ENCODE measurements around the gene CEP63.

DNA sequence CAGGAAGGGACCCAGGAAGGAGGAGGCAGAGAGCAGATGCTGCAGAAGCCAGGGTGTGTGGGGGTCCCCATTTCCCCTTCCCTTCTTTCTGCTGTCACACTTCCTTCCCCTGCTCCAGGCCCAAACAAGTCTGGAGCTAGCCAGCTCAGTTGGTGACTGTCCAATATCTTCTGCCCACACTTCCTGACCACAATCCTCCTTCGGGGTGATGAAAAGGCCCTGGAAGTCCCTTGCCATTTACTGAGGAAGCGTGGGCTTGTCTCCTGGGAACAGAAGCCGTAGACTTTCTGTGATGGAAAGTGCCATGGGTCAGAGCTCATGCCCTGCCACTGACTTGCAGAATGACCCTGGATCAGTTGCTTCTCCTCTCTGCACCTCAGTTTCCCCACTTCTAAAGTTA is 39.1 kb upstream of the CEP63 start:
- TF ChIP-seq, protein P1, sequence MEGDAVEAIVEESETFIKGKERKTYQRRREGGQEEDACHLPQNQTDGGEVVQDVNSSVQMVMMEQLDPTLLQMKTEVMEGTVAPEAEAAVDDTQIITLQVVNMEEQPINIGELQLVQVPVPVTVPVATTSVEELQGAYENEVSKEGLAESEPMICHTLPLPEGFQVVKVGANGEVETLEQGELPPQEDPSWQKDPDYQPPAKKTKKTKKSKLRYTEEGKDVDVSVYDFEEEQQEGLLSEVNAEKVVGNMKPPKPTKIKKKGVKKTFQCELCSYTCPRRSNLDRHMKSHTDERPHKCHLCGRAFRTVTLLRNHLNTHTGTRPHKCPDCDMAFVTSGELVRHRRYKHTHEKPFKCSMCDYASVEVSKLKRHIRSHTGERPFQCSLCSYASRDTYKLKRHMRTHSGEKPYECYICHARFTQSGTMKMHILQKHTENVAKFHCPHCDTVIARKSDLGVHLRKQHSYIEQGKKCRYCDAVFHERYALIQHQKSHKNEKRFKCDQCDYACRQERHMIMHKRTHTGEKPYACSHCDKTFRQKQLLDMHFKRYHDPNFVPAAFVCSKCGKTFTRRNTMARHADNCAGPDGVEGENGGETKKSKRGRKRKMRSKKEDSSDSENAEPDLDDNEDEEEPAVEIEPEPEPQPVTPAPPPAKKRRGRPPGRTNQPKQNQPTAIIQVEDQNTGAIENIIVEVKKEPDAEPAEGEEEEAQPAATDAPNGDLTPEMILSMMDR (IDR thresholded peaks at IDR 0.05; ENCODE audit: low read depth, low read length): no peak
- TF ChIP-seq EZH2phosphoT487 (IDR thresholded peaks at IDR 0.05; ENCODE audit: low read depth): no peak

Data from OCI-LY3 (cell line).